OCI-LY1 (cell line): ENCODE results near the gene DOK4.

ENCODE experiments used
- EZH2 ChIP-seq: fragments of 200-600 bp; sonication (generic), shearing (Covaris generic); IDR thresholded peaks from 2 replicates; pipeline ENCODE4 v1.8.0; 2017; ENCODE audit warnings: borderline replicate concordance, mixed run types, mild to moderate bottlenecking, antibody characterized with exemption, low read length, moderate library complexity, mixed read lengths
- TF ChIP-seq, protein P1 (sequence below): fragments of 200-600 bp; sonication (generic), shearing (Covaris generic); IDR thresholded peaks from 2 replicates; pipeline ENCODE4 v1.5.1; 2017; ENCODE audit warnings: mild to moderate bottlenecking, antibody characterized with exemption, low read length, moderate library complexity, mixed read lengths

DNA sequence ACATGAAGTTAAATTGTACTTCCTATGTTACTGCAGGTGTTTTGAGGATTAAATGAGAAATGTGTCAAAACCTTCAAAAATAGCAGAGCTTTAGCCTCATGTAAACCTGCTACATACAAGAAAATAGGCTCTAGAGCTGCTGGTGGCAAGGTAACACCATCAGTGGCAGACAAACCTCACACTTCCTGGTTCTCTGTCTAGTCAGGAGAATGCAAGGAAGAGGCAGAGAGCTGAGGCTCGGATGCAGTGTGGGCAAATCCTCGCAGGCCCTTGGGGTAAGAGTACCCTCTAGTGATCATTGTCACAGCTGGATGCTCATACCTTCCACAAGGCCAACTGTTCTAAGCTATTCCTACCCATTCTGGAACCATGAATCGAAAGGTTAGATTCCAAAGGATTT, 53.3 kb downstream of the DOK4 start:
- TF ChIP-seq, protein P1, sequence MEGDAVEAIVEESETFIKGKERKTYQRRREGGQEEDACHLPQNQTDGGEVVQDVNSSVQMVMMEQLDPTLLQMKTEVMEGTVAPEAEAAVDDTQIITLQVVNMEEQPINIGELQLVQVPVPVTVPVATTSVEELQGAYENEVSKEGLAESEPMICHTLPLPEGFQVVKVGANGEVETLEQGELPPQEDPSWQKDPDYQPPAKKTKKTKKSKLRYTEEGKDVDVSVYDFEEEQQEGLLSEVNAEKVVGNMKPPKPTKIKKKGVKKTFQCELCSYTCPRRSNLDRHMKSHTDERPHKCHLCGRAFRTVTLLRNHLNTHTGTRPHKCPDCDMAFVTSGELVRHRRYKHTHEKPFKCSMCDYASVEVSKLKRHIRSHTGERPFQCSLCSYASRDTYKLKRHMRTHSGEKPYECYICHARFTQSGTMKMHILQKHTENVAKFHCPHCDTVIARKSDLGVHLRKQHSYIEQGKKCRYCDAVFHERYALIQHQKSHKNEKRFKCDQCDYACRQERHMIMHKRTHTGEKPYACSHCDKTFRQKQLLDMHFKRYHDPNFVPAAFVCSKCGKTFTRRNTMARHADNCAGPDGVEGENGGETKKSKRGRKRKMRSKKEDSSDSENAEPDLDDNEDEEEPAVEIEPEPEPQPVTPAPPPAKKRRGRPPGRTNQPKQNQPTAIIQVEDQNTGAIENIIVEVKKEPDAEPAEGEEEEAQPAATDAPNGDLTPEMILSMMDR: no peak
- no peak for TF ChIP-seq EZH2
